ENCODE results near the gene TRAF7. TPM values are rescaled to one million over a fixed set of nuclear protein-coding genes. Genes with fewer than 3 reads are reported as not detected.

TRAF7 gene
- total and polyA plus RNA-seq, 2 of the 13 experiments (the other 11 are each of a cell fraction or from before 2014, with no cell fraction given): 47.9 to 65.6 TPM

DNA sequence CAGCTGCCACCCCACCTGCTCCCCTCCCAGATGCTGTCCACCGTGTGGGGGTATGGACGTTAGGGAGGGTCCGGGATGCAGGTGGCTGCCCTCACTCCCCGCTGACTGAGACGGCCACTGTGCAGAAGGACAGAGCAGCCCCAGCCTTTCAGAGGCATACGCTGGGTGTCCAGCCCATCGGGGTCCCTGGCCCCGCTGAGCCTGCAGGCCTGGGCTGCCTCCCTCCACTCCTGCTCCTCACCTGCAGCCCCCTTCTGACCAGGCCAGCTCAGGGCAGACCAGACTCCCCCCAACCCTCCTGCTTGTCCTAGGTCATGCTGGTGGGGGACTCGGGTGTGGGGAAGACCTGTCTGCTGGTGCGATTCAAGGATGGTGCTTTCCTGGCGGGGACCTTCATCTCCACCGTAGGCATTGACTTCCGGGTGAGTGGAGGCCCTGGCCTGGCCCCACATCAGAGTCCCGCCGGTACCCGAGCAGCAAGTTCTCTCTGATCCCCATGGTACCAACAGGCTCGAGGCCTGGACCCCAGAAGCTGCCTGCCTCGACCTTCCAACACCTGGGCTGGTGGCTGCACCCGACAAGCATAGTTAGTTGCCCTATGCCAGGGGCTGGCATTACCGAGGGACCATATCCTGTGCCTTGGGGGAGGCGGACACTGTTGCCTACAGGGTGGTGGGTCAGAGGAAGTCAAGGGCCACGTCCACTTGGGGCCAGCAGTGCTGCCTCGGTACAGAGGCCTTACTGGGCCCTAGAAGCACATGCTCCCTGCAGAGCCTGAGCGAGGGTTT, 5.8 kb upstream of the TRAF7 start (continued):
- TF ChIP-seq HNF1B (CRISPR knock-in tag; IDR thresholded peaks at IDR 0.05): peak; percentile 41; the same call in 1 of the 2 replicates
- TF ChIP-seq ZNF672 (CRISPR knock-in tag; IDR thresholded peaks at IDR 0.05): no peak
- TF ChIP-seq ZNF234 (CRISPR knock-in tag; conservative IDR thresholded peaks at IDR 0.05): peak; percentile 25; the same call in 1 of the 2 replicates
- no peak for TF ChIP-seq ZFAT (CRISPR knock-in tag; conservative IDR thresholded peaks at IDR 0.05)
- TF ChIP-seq ZNF580 (CRISPR knock-in tag; IDR thresholded peaks at IDR 0.05; ENCODE audit: borderline replicate concordance, low read depth): 0 out of 2 replicates have a peak, but pooled peaks have one; percentile 12
- TF ChIP-seq, protein P1, sequence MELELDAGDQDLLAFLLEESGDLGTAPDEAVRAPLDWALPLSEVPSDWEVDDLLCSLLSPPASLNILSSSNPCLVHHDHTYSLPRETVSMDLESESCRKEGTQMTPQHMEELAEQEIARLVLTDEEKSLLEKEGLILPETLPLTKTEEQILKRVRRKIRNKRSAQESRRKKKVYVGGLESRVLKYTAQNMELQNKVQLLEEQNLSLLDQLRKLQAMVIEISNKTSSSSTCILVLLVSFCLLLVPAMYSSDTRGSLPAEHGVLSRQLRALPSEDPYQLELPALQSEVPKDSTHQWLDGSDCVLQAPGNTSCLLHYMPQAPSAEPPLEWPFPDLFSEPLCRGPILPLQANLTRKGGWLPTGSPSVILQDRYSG (CRISPR knock-in tag; IDR thresholded peaks at IDR 0.05): no peak
- TF ChIP-seq NCOA5 (CRISPR knock-in tag; IDR thresholded peaks at IDR 0.05): no peak
- no peak for TF ChIP-seq HCFC1 (IDR thresholded peaks at IDR 0.05; ENCODE audit: low read depth, low read length)
- TF ChIP-seq RFXANK (CRISPR knock-in tag; IDR thresholded peaks at IDR 0.05): no peak
- peak; percentile 70; the same call in 1 of the 2 replicates for TF ChIP-seq ZFX (CRISPR knock-in tag; IDR thresholded peaks at IDR 0.05; ENCODE audit: low read depth)
- no peak for TF ChIP-seq ZNF768 (CRISPR knock-in tag; IDR thresholded peaks at IDR 0.05)
- TF ChIP-seq ZBTB14 (CRISPR knock-in tag; IDR thresholded peaks at IDR 0.05): no peak
- TF ChIP-seq POLR2A (IDR thresholded peaks at IDR 0.05; ENCODE audit: insufficient read depth in 1 of 2, low read depth in 2 of 2, low read length in 2 of 2): peak in 1 of 2 experiments; percentile 41; a peak in 3 of 4 replicates
- TF ChIP-seq ASH2L (IDR thresholded peaks at IDR 0.05; ENCODE audit: insufficient read length, low read depth, low read length): no peak
- TF ChIP-seq KAT8 (CRISPR knock-in tag; IDR thresholded peaks at IDR 0.05): 0 out of 2 replicates have a peak, but pooled peaks have one; percentile 36
- no peak for TF ChIP-seq ARID2 (CRISPR knock-in tag; IDR thresholded peaks at IDR 0.05; ENCODE audit: borderline replicate concordance)
- TF ChIP-seq CBX1 (IDR thresholded peaks at IDR 0.05; ENCODE audit: low read depth): no peak
- TF ChIP-seq ZNF513 (CRISPR knock-in tag; conservative IDR thresholded peaks at IDR 0.05): no peak
- TF ChIP-seq, protein P2, sequence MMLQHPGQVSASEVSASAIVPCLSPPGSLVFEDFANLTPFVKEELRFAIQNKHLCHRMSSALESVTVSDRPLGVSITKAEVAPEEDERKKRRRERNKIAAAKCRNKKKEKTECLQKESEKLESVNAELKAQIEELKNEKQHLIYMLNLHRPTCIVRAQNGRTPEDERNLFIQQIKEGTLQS (CRISPR knock-in tag; IDR thresholded peaks at IDR 0.05): no peak
- no peak for TF ChIP-seq ZBTB43 (CRISPR knock-in tag; conservative IDR thresholded peaks at IDR 0.05)
- TF ChIP-seq KLF16 (CRISPR knock-in tag; IDR thresholded peaks at IDR 0.05): peak in 1 of 2 experiments; percentile 20; a peak in 1 of 4 replicates
- peak; percentile 26; the same call in 1 of the 2 replicates for TF ChIP-seq ZNF331 (CRISPR knock-in tag; IDR thresholded peaks at IDR 0.05)
